Measurements from ENCODE around the gene OR8D4. TPM values are rescaled to one million over a fixed set of nuclear protein-coding genes. Genes with fewer than 3 reads are reported as not detected.
"Not testable (repeated sequence)": the region's sequence is repeated elsewhere in the genome, so short reads cannot be mapped to it uniquely, and the experiment has no call there.

Gene OR8D4
- total RNA-seq (not detected), polyA plus RNA-seq (not detected)

GRCh38 chr11:123901867-123902266 lies at the start of gene OR8D4:
Gene OR8D4, plus strand, starts transcription at chr11:123902167. Its CDS starts 4,265 bp downstream, at chr11:123906432.
- no peak for DNase-seq
- H3K4me3 ChIP-seq (ENCODE audit: low read length), result no peak within 1 kb of the TSS
- H3K27ac Mint-ChIP-seq, result no peak within 1 kb of the TSS
- peaks cover 0 to 2% (median 0%) of the 10 kb centered on the region in 5 donors for H3K9me3 Mint-ChIP-seq
- H3K27me3 Mint-ChIP-seq, result no peaks in the 10 kb centered on the region
- no peaks in the 10 kb centered on the region for H3K36me3 Mint-ChIP-seq
- POLR2A ChIA-PET, result no interaction called here
- H3K9me3 ChIP-seq (ENCODE audit: low read length), result no peaks in the 10 kb centered on the region
- CTCF ChIA-PET, result no interaction called here
- no peaks in the 10 kb centered on the region for H3K36me3 ChIP-seq (ENCODE audit: insufficient read depth, low read length)
- H3K27me3 ChIP-seq (ENCODE audit: insufficient read depth, low read length, poor library complexity, severe bottlenecking), result no peaks in the 10 kb centered on the region
- H3K4me1 ChIP-seq (ENCODE audit: insufficient read depth, low read length), result no peaks in the 10 kb centered on the region
- no peak within 1 kb of the TSS for H3K4me3 Mint-ChIP-seq
- no peak within 1 kb of the TSS for H3K27ac ChIP-seq (ENCODE audit: low read depth, low read length)
- H3K4me1 Mint-ChIP-seq, result no peaks in the 10 kb centered on the region

DNA sequence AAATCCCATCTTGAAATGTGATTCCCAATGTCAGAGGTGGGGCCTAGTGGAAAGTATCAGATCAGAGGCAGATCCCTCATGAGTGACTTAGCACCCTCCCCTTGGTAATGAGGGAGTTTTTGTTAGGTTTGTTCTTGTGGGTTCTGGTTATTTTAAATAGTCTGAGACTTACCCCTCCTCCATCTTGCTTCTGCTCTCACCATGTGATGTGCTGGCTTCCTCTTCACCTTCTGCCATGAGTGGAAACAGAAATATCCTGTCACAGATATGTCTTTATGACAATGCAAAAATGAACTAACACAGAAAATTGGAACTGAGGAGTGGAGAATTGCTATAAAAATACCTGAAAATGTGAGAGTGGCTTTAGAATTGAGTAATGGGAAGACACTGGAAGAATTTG lies 49.6 kb upstream of the OR8D4 start:
- H3K36me3 Mint-ChIP-seq, result no peaks in the 10 kb centered on the region
- no peak overlapping the region for H3K27ac Mint-ChIP-seq
- Histone ChIP-seq H3K4me3 (ENCODE audit: low read length) (no peak overlapping the region), H3K27ac (ENCODE audit: low read depth, low read length) (no peak overlapping the region), H3K9me3 (ENCODE audit: low read length) (no peaks in the 10 kb centered on the region), H3K36me3 (ENCODE audit: insufficient read depth, low read length) (no peaks in the 10 kb centered on the region), H3K4me1 (ENCODE audit: insufficient read depth, low read length) (no peaks in the 10 kb centered on the region), H3K27me3 (ENCODE audit: insufficient read depth, low read length, poor library complexity, severe bottlenecking) (no peaks in the 10 kb centered on the region)
- no peak overlapping the region for H3K4me3 Mint-ChIP-seq
- H3K4me1 Mint-ChIP-seq, result no peaks in the 10 kb centered on the region
- peaks cover 0 to 3% (median under 1%) of the 10 kb centered on the region in 5 donors for H3K9me3 Mint-ChIP-seq
- DNase-seq, result no peak
- H3K27me3 Mint-ChIP-seq, result peaks cover 2 to 8% of the 10 kb centered on the region in 2 donors
- POLR2A ChIA-PET, result no interaction called here
- CTCF ChIA-PET, result no interaction called here

- H3K4me1 ChIP-seq (ENCODE audit: insufficient read depth, low read length), result no peaks in the 10 kb centered on the region
- Mint-ChIP-seq H3K27me3 (peaks cover 2 to 8% of the 10 kb centered on the region in 2 donors), H3K27ac (no peak overlapping the region), H3K36me3 (no peaks in the 10 kb centered on the region), H3K9me3 (peaks cover 0 to 8% (median 2%) of the 10 kb centered on the region in 5 donors), H3K4me3 (no peak overlapping the region), H3K4me1 (no peaks in the 10 kb centered on the region)
- H3K36me3 ChIP-seq (ENCODE audit: insufficient read depth, low read length), result no peaks in the 10 kb centered on the region
- H3K9me3 ChIP-seq (ENCODE audit: low read length), result no peaks in the 10 kb centered on the region
- H3K27ac ChIP-seq (ENCODE audit: low read depth, low read length), result no peak overlapping the region
- ChIA-PET CTCF (no interaction called here), POLR2A (no interaction called here)
- H3K4me3 ChIP-seq (ENCODE audit: low read length), result no peak overlapping the region
- H3K27me3 ChIP-seq (ENCODE audit: insufficient read depth, low read length, poor library complexity, severe bottlenecking), result no peaks in the 10 kb centered on the region
- DNase-seq, result no peak
These were observed 48.9 kb upstream of the OR8D4 start for GRCh38 chr11:123853038-123853437.

DNA sequence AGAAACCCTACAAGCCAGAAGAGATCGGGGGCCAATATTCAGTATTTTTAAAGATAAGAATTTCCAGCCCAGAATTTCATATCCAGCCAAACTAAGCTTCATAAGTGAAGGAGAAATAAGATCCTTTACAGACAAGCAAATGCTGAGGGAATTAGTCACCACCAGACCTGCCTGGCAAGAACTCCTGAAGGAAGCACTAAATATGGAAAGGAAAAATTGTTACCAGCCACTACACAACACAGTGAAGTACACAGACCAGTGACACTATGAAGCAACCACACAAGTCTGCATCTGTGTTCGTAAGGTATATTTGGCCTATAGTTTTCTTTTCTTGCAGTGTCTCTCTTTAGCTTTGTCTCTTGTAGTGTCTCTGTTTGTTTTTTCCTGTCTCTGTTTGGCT lies 45.5 kb upstream of the OR8D4 start:
- H3K9me3 Mint-ChIP-seq, result peaks cover 0 to 8% (median 2%) of the 10 kb centered on the region in 5 donors
- no peak for DNase-seq
- Histone ChIP-seq H3K4me3 (ENCODE audit: low read length) (no peak overlapping the region), H3K27me3 (ENCODE audit: insufficient read depth, low read length, poor library complexity, severe bottlenecking) (no peaks in the 10 kb centered on the region), H3K9me3 (ENCODE audit: low read length) (no peaks in the 10 kb centered on the region), H3K4me1 (ENCODE audit: insufficient read depth, low read length) (no peaks in the 10 kb centered on the region), H3K36me3 (ENCODE audit: insufficient read depth, low read length) (no peaks in the 10 kb centered on the region), H3K27ac (ENCODE audit: low read depth, low read length) (no peak overlapping the region)
- peaks cover 2 to 8% of the 10 kb centered on the region in 2 donors for H3K27me3 Mint-ChIP-seq
- ChIA-PET POLR2A (no interaction called here), CTCF (no interaction called here)
- no peak overlapping the region for H3K4me3 Mint-ChIP-seq
- H3K4me1 Mint-ChIP-seq, result no peaks in the 10 kb centered on the region
- no peak overlapping the region for H3K27ac Mint-ChIP-seq
- H3K36me3 Mint-ChIP-seq, result no peaks in the 10 kb centered on the region

- no peak overlapping the region for H3K27ac ChIP-seq (ENCODE audit: low read depth, low read length)
- no peak overlapping the region for H3K4me3 ChIP-seq (ENCODE audit: low read length)
- Mint-ChIP-seq H3K36me3 (no peaks in the 10 kb centered on the region), H3K4me3 (no peak overlapping the region), H3K9me3 (peaks cover 0 to 8% (median 2%) of the 10 kb centered on the region in 5 donors), H3K4me1 (no peaks in the 10 kb centered on the region), H3K27me3 (no peaks in the 10 kb centered on the region), H3K27ac (no peak overlapping the region)
- DNase-seq, result no peak
- no peaks in the 10 kb centered on the region for H3K9me3 ChIP-seq (ENCODE audit: low read length)
- H3K4me1 ChIP-seq (ENCODE audit: insufficient read depth, low read length), result no peaks in the 10 kb centered on the region
- H3K27me3 ChIP-seq (ENCODE audit: insufficient read depth, low read length, poor library complexity, severe bottlenecking), result no peaks in the 10 kb centered on the region
- no peaks in the 10 kb centered on the region for H3K36me3 ChIP-seq (ENCODE audit: insufficient read depth, low read length)
- POLR2A ChIA-PET, result no interaction called here
- CTCF ChIA-PET, result no interaction called here
These were observed 42.2 kb upstream of the OR8D4 start for GRCh38 chr11:123859731-123860130.

DNA sequence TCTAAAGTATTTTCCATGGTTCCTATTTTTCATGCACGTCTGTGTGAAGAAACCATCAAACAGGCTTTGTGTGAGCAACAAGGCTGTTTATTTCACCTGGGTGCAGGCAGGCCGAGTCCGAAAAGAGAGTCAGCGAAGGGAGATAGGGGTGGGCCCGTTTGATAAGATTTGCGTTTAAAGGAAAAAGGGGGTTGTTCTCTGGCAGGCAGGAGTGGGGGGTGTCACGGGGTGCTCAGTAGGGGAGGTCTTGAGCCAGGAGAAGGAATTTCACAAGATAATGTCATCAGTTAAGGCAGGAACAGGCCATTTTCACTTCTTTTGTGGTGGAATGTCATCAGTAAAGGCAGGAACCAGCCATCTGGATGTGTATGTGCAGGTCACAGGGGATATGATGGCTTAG lies 36.7 kb upstream of the OR8D4 start:
- H3K27ac Mint-ChIP-seq; CTCF ChIA-PET; H3K36me3 ChIP-seq (ENCODE audit: insufficient read depth, low read length); H3K36me3 Mint-ChIP-seq; H3K27ac ChIP-seq (ENCODE audit: low read depth, low read length); DNase-seq; H3K27me3 Mint-ChIP-seq; H3K9me3 Mint-ChIP-seq; POLR2A ChIA-PET; H3K4me3 ChIP-seq (ENCODE audit: low read length); H3K4me3 Mint-ChIP-seq; H3K4me1 Mint-ChIP-seq; H3K9me3 ChIP-seq (ENCODE audit: low read length); H3K27me3 ChIP-seq (ENCODE audit: insufficient read depth, low read length, poor library complexity, severe bottlenecking); H3K4me1 ChIP-seq (ENCODE audit: insufficient read depth, low read length): not testable (repeated sequence)

DNA sequence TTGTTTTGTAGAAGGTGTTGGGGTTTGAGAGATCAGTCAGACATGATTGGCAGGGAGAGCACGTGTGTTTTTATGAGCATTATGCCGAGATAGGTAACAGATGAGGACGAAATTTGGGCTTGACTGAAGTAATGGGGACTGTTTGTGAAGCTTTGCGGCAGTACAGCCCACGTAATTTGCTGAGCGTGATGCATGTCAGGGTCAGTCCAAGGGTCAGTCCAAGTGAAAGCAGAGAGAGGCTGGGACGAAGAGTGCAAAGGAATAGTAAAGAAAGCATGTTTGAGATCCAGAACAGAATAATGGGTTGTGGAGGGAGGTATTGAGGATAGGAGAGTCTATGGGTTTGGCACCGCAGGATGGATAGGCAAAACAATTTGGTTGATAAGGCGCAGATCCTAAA lies 34.2 kb upstream of the OR8D4 start:
- POLR2A ChIA-PET; H3K27me3 ChIP-seq (ENCODE audit: insufficient read depth, low read length, poor library complexity, severe bottlenecking); H3K4me1 ChIP-seq (ENCODE audit: insufficient read depth, low read length); H3K27ac ChIP-seq (ENCODE audit: low read depth, low read length); H3K4me3 Mint-ChIP-seq; H3K27ac Mint-ChIP-seq; H3K9me3 ChIP-seq (ENCODE audit: low read length); H3K4me1 Mint-ChIP-seq; CTCF ChIA-PET; H3K36me3 ChIP-seq (ENCODE audit: insufficient read depth, low read length); DNase-seq; H3K9me3 Mint-ChIP-seq; H3K4me3 ChIP-seq (ENCODE audit: low read length); H3K36me3 Mint-ChIP-seq; H3K27me3 Mint-ChIP-seq: not testable (repeated sequence)

DNA sequence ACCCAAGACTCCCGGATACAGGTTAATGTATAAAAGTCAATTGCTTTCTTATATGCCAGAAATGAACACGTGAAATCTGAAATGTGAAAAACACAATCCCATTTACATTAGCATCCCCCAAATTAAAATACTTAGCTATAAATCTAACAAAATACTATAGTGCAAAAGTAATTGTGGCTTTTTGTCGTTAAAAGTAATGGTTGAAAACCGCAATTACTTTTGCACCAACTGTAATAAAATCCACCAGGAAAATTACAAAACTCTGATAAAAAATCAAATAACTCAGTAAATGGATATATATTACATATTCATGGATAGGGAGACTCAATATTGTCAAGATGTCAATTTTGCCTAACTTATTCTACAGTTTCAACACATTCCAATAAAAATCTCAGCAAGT lies 21.1 kb upstream of the OR8D4 start:
- H3K4me3 Mint-ChIP-seq, result no peak overlapping the region
- H3K27me3 ChIP-seq (ENCODE audit: insufficient read depth, low read length, poor library complexity, severe bottlenecking), result no peaks in the 10 kb centered on the region
- H3K4me3 ChIP-seq (ENCODE audit: low read length), result no peak overlapping the region
- no peak overlapping the region for H3K27ac Mint-ChIP-seq
- peaks cover 0 to 5% (median 0%) of the 10 kb centered on the region in 5 donors for H3K9me3 Mint-ChIP-seq
- H3K4me1 ChIP-seq (ENCODE audit: insufficient read depth, low read length), result no peaks in the 10 kb centered on the region
- CTCF ChIA-PET, result no interaction called here
- H3K27ac ChIP-seq (ENCODE audit: low read depth, low read length), result no peak overlapping the region
- H3K4me1 Mint-ChIP-seq, result no peaks in the 10 kb centered on the region
- DNase-seq, result no peak
- H3K9me3 ChIP-seq (ENCODE audit: low read length), result no peaks in the 10 kb centered on the region
- H3K36me3 Mint-ChIP-seq, result no peaks in the 10 kb centered on the region
- no peaks in the 10 kb centered on the region for H3K36me3 ChIP-seq (ENCODE audit: insufficient read depth, low read length)
- POLR2A ChIA-PET, result no interaction called here
- peaks cover 0 to 3% of the 10 kb centered on the region in 2 donors for H3K27me3 Mint-ChIP-seq

GRCh38 chr11:123885570-123885969 lies 16.4 kb upstream of the OR8D4 start, which contains the start of gene TMEM225:
Gene TMEM225, minus strand, starts transcription at chr11:123885670. Its CDS starts 245 bp downstream, at chr11:123885425.
- Histone ChIP-seq H3K27me3 (ENCODE audit: insufficient read depth, low read length, poor library complexity, severe bottlenecking) (no peaks in the 10 kb centered on the region), H3K36me3 (ENCODE audit: insufficient read depth, low read length) (no peaks in the 10 kb centered on the region), H3K4me1 (ENCODE audit: insufficient read depth, low read length) (no peaks in the 10 kb centered on the region), H3K9me3 (ENCODE audit: low read length) (no peaks in the 10 kb centered on the region), H3K27ac (ENCODE audit: low read depth, low read length) (no peak within 1 kb of the TSS), H3K4me3 (ENCODE audit: low read length) (no peak within 1 kb of the TSS)
- ChIA-PET POLR2A (no interaction called here), CTCF (no interaction called here)
- no peaks in the 10 kb centered on the region for H3K36me3 Mint-ChIP-seq
- H3K4me3 Mint-ChIP-seq, result no peak within 1 kb of the TSS
- no peaks in the 10 kb centered on the region for H3K27me3 Mint-ChIP-seq
- H3K4me1 Mint-ChIP-seq, result no peaks in the 10 kb centered on the region
- no peak within 1 kb of the TSS for H3K27ac Mint-ChIP-seq
- no peak for DNase-seq
- H3K9me3 Mint-ChIP-seq, result peaks cover 0 to under 1% (median 0%) of the 10 kb centered on the region in 5 donors
